Activated T-helper 1 cell treated with Interleukin-2 at 50 U/mL for 16 hours (primary cell): ENCODE results near the gene REST.
"Not testable (repeated sequence)": the region's sequence is repeated elsewhere in the genome, so short reads cannot be mapped to it uniquely, and the experiment has no call there.

Experiments used
- DNase-seq: peaks from one replicate; pipeline ENCODE4 v3.0.0-alpha.2; 2020; ENCODE audit warnings: low read depth

REST gene

GRCh38 chr4:56909086-56909894 is 1.6 kb downstream of the REST start:
- peak; percentile 23 for DNase-seq

DNA sequence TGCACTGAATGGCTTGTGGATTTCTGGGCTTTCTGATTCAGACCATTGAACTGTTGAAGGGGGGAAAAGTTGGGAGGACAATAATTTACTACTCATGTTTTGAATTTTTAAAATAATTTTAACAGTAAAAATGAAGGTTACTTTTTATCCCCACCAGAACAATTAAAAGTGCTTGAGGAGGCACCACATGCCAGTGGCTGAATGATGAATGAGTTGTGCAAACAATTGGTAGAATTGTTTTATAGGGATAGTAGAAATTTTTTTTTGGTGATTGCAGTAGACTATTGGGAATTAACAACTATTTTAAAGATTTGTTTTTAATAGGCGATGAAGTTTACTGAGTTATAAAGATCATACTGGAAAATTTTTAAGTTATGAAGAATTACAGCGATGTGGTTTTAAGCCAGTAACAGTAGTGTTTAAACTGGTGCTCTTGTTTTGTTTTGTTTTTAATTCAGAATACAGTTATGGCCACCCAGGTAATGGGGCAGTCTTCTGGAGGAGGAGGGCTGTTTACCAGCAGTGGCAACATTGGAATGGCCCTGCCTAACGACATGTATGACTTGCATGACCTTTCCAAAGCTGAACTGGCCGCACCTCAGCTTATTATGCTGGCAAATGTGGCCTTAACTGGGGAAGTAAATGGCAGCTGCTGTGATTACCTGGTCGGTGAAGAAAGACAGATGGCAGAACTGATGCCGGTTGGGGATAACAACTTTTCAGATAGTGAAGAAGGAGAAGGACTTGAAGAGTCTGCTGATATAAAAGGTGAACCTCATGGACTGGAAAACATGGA is 2.7 kb downstream of the REST start:
- DNase-seq, result no peak

- no peak for DNase-seq
These were observed 6.6 kb downstream of the REST start for GRCh38 chr4:56914336-56914735.

GRCh38 chr4:56914977-56915376 is 7.3 kb downstream of the REST start:
- not testable (repeated sequence) for DNase-seq

GRCh38 chr4:56927196-56927595 is 19.5 kb downstream of the REST start:
- DNase-seq, result no peak

DNA sequence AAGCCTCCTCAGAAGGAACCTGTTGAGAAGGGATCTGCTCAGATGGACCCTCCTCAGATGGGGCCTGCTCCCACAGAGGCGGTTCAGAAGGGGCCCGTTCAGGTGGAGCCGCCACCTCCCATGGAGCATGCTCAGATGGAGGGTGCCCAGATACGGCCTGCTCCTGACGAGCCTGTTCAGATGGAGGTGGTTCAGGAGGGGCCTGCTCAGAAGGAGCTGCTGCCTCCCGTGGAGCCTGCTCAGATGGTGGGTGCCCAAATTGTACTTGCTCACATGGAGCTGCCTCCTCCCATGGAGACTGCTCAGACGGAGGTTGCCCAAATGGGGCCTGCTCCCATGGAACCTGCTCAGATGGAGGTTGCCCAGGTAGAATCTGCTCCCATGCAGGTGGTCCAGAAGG is 22.9 kb downstream of the REST start:
- DNase-seq, result no peak

- no peak for DNase-seq
These were observed 24.2 kb downstream of the REST start for GRCh38 chr4:56931924-56932323.

DNA sequence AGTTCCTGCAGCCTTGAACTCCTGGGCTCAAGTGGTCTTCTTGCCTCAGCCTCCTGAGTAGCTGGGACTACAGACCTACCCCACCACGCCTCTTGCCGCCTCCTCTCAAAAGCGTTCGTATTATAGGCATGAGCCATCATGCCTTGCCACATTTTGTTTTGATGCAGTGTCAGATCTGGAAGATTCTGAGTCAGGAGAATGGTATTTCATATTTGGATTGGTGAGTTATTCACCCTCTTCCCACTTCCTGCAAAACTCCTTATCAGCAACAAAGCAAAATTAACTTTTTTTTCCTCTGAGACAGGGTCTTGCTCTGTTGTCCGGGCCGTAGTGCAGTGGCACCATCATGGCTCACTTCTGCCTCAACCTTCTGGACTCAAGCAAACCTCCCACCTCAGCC is 29.6 kb downstream of the REST start:
- DNase-seq, result no peak

- DNase-seq, result not testable (repeated sequence)
These were observed 32.1 kb downstream of the REST start for GRCh38 chr4:56939826-56940225.

DNA sequence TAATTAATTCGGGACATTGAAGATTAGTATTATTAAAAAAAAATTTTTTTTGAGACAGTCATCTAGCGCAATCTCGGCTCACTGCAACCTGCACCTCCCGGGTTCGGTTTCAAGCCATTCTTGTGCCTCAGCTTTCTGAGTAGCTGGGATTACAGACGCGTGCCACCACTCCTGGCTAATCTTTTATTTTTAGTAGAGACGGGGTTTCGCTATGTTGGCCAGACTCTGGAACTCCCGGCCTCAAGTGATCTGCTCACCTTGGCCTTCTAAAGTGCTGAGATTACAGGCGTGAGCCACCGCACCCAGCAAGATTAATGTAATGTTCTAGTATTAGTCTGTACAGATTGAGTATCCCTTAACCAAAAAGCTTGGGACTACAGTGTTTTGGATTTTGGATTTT is 32.7 kb downstream of the REST start:
- no peak for DNase-seq

DNA sequence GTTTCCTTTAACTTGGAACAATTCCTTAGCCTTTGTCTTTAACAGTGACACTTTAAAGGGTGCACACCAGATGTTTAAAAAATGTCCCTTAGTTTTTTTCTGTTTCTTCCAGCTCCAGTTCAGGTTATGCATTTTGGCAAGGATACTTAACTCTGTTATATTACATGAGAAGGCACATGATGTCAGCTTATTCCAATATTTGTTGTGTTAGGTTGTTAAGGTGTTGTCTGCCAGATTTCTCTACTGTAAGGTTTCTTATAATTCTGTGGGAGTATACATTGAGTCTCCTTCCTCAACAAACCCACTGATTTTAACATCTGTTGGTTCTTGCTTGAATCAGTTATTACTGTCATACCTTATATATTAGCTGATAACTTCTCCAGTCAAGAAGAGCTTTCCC is 33.3 kb downstream of the REST start:
- no peak for DNase-seq

- no peak for DNase-seq
These were observed 33.7 kb downstream of the REST start for GRCh38 chr4:56941403-56941802.

DNA sequence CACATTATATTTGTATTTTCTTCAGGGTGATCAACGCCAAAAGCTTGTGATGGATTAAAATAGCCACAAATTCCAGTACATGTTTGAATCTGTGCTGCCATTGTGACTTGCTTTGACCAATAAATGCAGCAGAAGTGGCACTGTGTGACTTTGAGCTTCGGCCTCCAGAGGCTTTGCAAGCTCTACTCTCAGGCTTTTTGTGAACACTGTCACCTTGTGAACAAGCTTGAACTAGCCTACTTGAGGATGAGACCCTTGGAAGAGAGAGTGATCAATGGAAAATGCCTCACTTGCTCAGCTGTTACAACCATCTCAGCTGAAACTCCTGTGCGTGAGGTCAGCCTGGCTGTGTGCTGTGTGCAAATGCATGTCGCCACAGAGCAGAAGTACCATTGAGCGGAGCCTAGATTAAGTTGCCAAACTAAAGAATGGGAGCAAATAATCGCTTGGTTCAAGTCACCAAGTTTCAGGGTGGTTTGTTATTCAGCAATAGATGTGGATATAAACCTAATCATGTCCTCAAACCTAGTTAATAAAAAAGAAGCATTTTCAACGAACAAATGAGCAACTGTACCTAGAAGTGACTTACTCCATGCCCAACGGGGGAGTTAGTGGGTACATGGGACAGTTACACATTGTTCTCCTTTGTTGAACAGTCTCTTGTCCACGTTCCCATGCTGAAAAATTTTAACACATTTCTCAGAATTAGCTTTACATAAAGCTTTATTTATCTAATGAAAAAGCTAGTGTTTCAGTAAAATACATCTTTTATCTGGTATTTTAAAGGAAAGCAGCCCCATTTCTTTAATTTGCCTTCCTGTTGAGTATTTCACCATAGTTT is 46.2 kb downstream of the REST start:
- DNase-seq, result no peak

DNA sequence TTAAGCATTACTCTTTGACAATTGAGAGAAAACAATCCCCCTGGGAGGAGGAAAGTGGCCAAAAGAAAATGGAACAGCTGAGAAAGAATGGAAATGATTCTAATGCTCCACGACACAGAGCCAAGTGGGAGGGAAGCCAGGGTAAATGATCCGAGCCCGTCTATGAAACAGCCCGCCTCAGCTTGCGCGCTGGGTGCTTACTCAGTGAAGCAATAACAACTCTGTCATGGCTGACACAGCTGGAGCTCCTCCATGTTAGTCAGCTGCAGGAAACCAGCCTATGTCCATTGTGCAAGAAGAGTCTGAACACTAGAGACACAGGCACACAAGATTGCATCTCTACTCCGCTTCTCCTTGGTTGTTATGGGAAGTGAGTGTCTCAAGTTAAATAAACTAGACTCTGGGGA is 50.4 kb downstream of the REST start:
- DNase-seq, result no peak

- no peak for DNase-seq
These were observed 51.4 kb downstream of the REST start for GRCh38 chr4:56959100-56959499.

DNA sequence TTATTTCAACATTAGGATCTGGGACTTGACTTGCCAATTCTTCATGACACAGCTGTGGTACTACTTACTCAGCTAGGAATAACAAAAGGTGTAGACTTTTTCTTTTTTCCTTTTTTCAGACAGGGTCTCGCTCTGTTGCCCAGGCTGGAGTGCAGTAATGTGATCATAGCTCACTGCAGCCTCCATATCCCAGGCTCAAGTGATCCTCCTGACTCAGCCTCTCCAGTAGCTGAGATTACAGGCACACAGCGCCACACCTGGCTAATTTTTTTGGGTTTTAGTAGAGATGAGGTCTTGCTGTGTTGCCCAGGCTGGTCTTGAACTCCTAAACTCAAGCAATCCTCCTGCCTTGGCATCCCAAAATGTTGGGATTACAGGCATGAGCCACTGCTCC is 53.4 kb downstream of the REST start:
- DNase-seq, result no peak

DNA sequence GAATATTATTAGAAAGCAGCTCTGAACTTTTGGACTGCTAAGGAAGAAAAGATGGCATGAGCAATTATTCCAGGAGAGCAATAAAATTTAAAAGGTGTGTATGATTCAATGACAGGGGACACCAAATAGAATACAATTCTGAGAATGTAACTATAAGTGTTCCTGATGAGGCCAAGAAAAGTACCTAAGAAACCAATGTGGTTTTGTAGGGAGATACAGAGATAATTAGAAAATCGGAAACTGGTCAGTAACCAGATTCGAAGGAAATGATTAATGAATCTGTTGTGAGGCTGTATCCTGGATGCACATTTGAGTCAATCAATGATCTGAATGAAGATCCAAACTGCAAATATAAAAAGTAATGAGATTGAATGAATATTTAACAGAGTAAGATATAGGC is 63.7 kb downstream of the REST start:
- DNase-seq, result no peak

DNA sequence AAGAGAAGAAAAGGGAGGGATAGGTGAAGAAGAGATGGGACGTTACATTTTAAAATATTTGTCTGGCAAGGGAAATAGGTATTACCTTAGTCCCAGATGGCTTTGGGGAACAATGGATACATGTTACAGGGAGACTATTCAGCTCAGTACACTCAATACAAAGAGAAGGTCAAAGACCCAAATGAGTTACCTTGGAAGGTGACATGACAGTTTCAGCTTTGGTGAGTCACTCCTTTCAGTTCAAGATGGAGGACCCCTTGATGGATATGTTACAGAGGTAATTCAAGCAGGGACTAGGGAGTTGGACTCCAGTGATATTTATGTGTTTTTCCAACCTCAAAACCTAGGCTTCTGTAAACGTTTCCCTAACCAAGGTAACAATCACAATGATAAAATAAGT is 64.7 kb downstream of the REST start:
- no peak for DNase-seq

GRCh38 chr4:56972809-56973208 is 65.1 kb downstream of the REST start:
- DNase-seq, result no peak

DNA sequence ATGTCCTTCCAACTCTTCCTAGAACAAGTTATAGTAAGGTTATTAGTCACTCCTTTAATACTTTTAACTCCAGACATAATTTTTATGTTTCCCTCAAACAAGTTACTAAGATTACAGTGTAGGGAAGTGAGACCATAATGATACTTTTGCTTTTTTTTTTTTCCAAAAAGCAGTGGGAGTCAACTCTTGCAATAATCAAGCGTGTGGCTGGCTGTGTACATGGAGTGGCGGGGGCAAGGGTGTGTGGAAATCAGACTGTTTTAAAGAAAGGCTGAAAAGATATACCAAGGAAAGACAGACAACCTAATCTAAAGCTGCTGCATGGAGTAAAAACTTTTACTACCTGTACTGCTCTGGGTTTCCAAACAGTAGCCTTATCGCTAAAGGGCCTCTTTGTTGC is 65.6 kb downstream of the REST start:
- DNase-seq, result no peak

GRCh38 chr4:56976283-56976836 is 68.7 kb downstream of the REST start:
- DNase-seq, result no peak

DNA sequence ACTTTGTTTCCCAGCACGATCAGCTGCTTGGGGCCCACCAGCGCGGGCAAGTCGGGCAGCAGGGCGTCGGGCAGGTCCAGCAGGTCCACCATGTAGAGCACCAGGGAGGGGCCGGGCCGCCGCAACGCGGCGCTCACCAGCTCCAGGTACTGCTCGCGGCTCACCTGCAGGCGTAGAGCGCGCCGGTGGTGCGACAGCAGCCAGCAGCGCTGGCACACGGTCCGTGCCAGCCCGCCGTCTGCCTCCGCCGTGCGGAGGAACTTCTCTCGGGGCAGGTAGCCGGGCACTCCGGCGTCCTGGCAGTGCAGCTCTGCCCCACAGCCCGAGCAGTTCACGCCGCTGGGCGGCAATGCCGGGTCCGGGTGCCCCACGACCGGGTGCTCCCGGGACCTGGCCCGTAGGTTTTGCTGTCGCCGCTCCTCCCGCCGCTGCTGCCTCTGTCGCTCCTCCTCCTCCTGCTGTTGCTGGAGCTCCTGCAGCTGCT is 69.2 kb downstream of the REST start:
- DNase-seq, result peak; percentile 34
